HepG2 (cell line): ENCODE measurements around the gene ASNS. TPM values are rescaled to one million over a fixed set of nuclear protein-coding genes. Genes with fewer than 3 reads are reported as not detected.

Source experiments
- HNRNPH1 ChIP-seq: fragments of 200-400 bp; formaldehyde crosslinking; optimal IDR thresholded peaks from 2 replicates; pipeline ENCODE3; 2017; ENCODE audit warnings: mild to moderate bottlenecking, low read depth, low read length
- KDM1A ChIP-seq: IDR thresholded peaks from 2 replicates; pipeline ENCODE4 v1.6.1; 2016; ENCODE audit warnings: missing compliant biosample characterization
- KLF13 ChIP-seq: sonication (generic); formaldehyde crosslinking; IDR thresholded peaks from 2 replicates; pipeline ENCODE4 v1.4.0; 2020; ENCODE audit warnings: mild to moderate bottlenecking, missing genetic modification reagents
- MEIS2 ChIP-seq: sonication (generic); formaldehyde crosslinking; IDR thresholded peaks from 2 replicates; pipeline ENCODE4 v1.9.0; 2021; ENCODE audit warnings: mild to moderate bottlenecking, missing genetic modification reagents
- NBN ChIP-seq: fragments of 450-650 bp; conservative IDR thresholded peaks from 2 replicates; pipeline ENCODE4 v1.6.1; 2017
- PBX3 ChIP-seq: sonication (generic); formaldehyde crosslinking; IDR thresholded peaks from 2 replicates; pipeline ENCODE4 v1.8.1; 2023; ENCODE audit warnings: missing genetic modification reagents, inconsistent platforms, borderline replicate concordance
- PHF8 ChIP-seq: sonication (generic); formaldehyde crosslinking; IDR thresholded peaks from 2 replicates; pipeline ENCODE4 v1.5.0; 2020; ENCODE audit warnings: missing genetic modification reagents
- RCOR2 ChIP-seq: IDR thresholded peaks from 2 replicates; pipeline ENCODE4 v1.6.1; 2016; ENCODE audit warnings: missing biosample characterization, missing genetic modification reagents
- REL ChIP-seq: sonication (generic); formaldehyde crosslinking; conservative IDR thresholded peaks from 2 replicates; pipeline ENCODE4 v1.8.0; 2022; ENCODE audit warnings: mild to moderate bottlenecking, missing genetic modification reagents, moderate library complexity
- RFXAP ChIP-seq: sonication (generic); formaldehyde crosslinking; IDR thresholded peaks from 2 replicates; pipeline ENCODE4 v1.4.0; 2020; ENCODE audit warnings: missing genetic modification reagents, borderline replicate concordance
- SMAD9 ChIP-seq: sonication (generic); formaldehyde crosslinking; IDR thresholded peaks from 2 replicates; pipeline ENCODE4 v1.5.1; 2020; ENCODE audit warnings: mild to moderate bottlenecking, missing genetic modification reagents
- TBL1XR1 ChIP-seq: fragments of 150-350 bp; IDR thresholded peaks from 2 replicates; pipeline ENCODE4 v1.6.1; 2014; ENCODE audit warnings: borderline replicate concordance, low read length; ENCODE audit not compliant: partially characterized antibody
- TOPORS ChIP-seq: sonication (generic); formaldehyde crosslinking; IDR thresholded peaks from 2 replicates; pipeline ENCODE4 v1.8.0; 2023; ENCODE audit warnings: mild to moderate bottlenecking, missing genetic modification reagents
- YEATS2 ChIP-seq: sonication (generic); formaldehyde crosslinking; IDR thresholded peaks from 2 replicates; pipeline ENCODE4 v1.4.0; 2020; ENCODE audit warnings: missing genetic modification reagents, borderline replicate concordance
- ZBTB1 ChIP-seq: sonication (generic); formaldehyde crosslinking; IDR thresholded peaks from 2 replicates; pipeline ENCODE4 v1.4.0; 2020; ENCODE audit warnings: missing genetic modification reagents, borderline replicate concordance
- ZBTB20 ChIP-seq: sonication (generic); formaldehyde crosslinking; IDR thresholded peaks from 2 replicates; pipeline ENCODE4 v1.8.1; 2023; ENCODE audit warnings: missing genetic modification reagents, low read depth, mild to moderate bottlenecking, borderline replicate concordance
- ZIK1 ChIP-seq: sonication (generic); formaldehyde crosslinking; IDR thresholded peaks from 2 replicates; pipeline ENCODE4 v1.5.0; 2020; ENCODE audit warnings: mild to moderate bottlenecking, low read depth, missing genetic modification reagents, borderline replicate concordance
- ZNF33A ChIP-seq: sonication (generic); formaldehyde crosslinking; IDR thresholded peaks from 2 replicates; pipeline ENCODE4 v1.5.1; 2020; ENCODE audit warnings: missing genetic modification reagents, mild to moderate bottlenecking, moderate library complexity, borderline replicate concordance
- ZNF720 ChIP-seq: sonication (generic); formaldehyde crosslinking; IDR thresholded peaks from 2 replicates; pipeline ENCODE4 v1.4.0; 2020; ENCODE audit warnings: missing genetic modification reagents
- ZNF746 ChIP-seq: sonication (generic); formaldehyde crosslinking; IDR thresholded peaks from 2 replicates; pipeline ENCODE4 v1.8.0; 2022; ENCODE audit warnings: mild to moderate bottlenecking, missing genetic modification reagents
- polyA plus RNA-seq, 8 experiments: library from polyadenylated mRNA; depleted of rRNA in 3 of 8; stranded (reverse) in 7 of 8; unstranded in 1 of 8; fragments of >200 nt; fragmentation: Illumina TruSeq in 4 of 8; extraction: Trizol in 4 of 8; gene quantifications; 2 replicates each; pipeline versions ENCODE4 v1.2.1 to v1.2.3, GENCODE V29; 2011 to 2016; ENCODE audit warnings: low read depth in 4 of 8, missing spikeins in 1 of 8, mixed read lengths in 1 of 8; ENCODE audit not compliant: insufficient read depth in 1 of 8
- total RNA-seq, 5 experiments: library from RNA; depleted of rRNA; stranded (reverse); fragments of >200 nt; fragmentation: Illumina TruSeq; extraction: Trizol; gene quantifications; 2 replicates each; pipeline ENCODE4 v1.2.3, GENCODE V29; 2016; ENCODE audit warnings: low read depth in 1 of 5
- TF ChIP-seq, protein P1 (sequence below): sonication (generic); formaldehyde crosslinking; IDR thresholded peaks from 2 replicates; pipeline ENCODE4 v1.4.0; 2020; ENCODE audit warnings: missing genetic modification reagents

The ASNS gene
- total and polyA plus RNA-seq, 2 of the 13 experiments (the other 11 are each of a cell fraction or from before 2014, with no cell fraction given) = 55.0 to 75.1 TPM

GRCh38 chr7:97872025-97872669 is at the start of gene ASNS (continued):
- TF ChIP-seq, protein P1, sequence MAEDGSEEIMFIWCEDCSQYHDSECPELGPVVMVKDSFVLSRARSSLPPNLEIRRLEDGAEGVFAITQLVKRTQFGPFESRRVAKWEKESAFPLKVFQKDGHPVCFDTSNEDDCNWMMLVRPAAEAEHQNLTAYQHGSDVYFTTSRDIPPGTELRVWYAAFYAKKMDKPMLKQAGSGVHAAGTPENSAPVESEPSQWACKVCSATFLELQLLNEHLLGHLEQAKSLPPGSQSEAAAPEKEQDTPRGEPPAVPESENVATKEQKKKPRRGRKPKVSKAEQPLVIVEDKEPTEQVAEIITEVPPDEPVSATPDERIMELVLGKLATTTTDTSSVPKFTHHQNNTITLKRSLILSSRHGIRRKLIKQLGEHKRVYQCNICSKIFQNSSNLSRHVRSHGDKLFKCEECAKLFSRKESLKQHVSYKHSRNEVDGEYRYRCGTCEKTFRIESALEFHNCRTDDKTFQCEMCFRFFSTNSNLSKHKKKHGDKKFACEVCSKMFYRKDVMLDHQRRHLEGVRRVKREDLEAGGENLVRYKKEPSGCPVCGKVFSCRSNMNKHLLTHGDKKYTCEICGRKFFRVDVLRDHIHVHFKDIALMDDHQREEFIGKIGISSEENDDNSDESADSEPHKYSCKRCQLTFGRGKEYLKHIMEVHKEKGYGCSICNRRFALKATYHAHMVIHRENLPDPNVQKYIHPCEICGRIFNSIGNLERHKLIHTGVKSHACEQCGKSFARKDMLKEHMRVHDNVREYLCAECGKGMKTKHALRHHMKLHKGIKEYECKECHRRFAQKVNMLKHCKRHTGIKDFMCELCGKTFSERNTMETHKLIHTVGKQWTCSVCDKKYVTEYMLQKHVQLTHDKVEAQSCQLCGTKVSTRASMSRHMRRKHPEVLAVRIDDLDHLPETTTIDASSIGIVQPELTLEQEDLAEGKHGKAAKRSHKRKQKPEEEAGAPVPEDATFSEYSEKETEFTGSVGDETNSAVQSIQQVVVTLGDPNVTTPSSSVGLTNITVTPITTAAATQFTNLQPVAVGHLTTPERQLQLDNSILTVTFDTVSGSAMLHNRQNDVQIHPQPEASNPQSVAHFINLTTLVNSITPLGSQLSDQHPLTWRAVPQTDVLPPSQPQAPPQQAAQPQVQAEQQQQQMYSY (CRISPR knock-in tag) = no peak
- TF ChIP-seq RFXAP = 0 out of 2 replicates have a peak, but pooled peaks have one; percentile 60
- peak; percentile 59; the same call in 1 of the 2 replicates for TF ChIP-seq ZNF746 (CRISPR knock-in tag)
- peak; percentile 53; the same call in 1 of the 2 replicates for TF ChIP-seq YEATS2 (CRISPR knock-in tag)
- TF ChIP-seq PHF8 (CRISPR knock-in tag) = peak; percentile 93
- TF ChIP-seq MEIS2 (CRISPR knock-in tag) = peak; percentile 30; the same call in 1 of the 2 replicates
- TF ChIP-seq NBN = no peak
- TF ChIP-seq ZBTB20 = peak; percentile 79
- TF ChIP-seq SMAD9 (CRISPR knock-in tag) = no peak
- no peak for TF ChIP-seq REL (CRISPR knock-in tag)
- peak; percentile 61; the same call in 1 of the 2 replicates for TF ChIP-seq TOPORS (CRISPR knock-in tag)
- no peak for TF ChIP-seq KLF13
- no peak for TF ChIP-seq TBL1XR1
- TF ChIP-seq ZNF720 (CRISPR knock-in tag) = no peak
- TF ChIP-seq ZIK1 (CRISPR knock-in tag) = 0 out of 2 replicates have a peak, but pooled peaks have one; percentile 40
- 0 out of 2 replicates have a peak, but pooled peaks have one; percentile 48 for TF ChIP-seq KDM1A (CRISPR knock-in tag)
- TF ChIP-seq PBX3 (CRISPR knock-in tag) = no peak
- TF ChIP-seq ZBTB1 (CRISPR knock-in tag) = no peak
- TF ChIP-seq HNRNPH1 = no peak
- no peak for TF ChIP-seq ZNF33A
- TF ChIP-seq RCOR2 (CRISPR knock-in tag) = no peak; the same call in 1 of the 2 replicates
- TF ChIP-seq, all 625 proteins: peak for 271
